ENCODE data around the gene DICER1.

The DICER1 gene

DNA sequence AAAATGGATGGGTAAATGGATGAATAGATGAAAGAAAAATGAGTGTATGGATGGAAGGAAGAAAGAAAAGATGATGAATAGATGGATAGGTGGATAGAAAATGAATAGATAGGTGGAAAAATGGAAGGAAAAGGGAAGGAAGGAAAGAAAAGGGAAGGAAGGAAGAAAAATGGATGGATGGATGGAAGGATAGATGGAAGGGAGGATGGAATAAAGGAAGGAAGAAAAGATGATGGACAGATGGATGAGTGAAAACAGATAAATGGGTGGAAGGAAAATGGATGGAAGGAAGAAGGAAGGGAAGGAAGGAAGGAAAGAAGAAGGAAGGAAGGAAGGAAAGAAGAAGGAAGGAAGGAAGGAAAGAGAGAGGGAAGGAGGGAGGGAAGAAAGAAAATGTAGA, 107.4 kb downstream of the DICER1 start:
- Histone ChIP-seq H4K20me1 (ENCODE audit: insufficient read depth, low read length, poor library complexity, severe bottlenecking) (no peaks in the 10 kb centered on the region), H3K9me3 (ENCODE audit: insufficient read depth, low read depth, low read length) (no peaks in the 10 kb centered on the region; the same call in 1 of the 2 replicates), H3K79me2 (ENCODE audit: insufficient read depth, low read length) (no peaks in the 10 kb centered on the region), H3K4me3 (ENCODE audit: low read length, poor library complexity, severe bottlenecking) (no peak overlapping the region), H3K27me3 (ENCODE audit: insufficient read depth, low read length, poor library complexity, severe bottlenecking) (no peaks in the 10 kb centered on the region), H3K9ac (ENCODE audit: low read depth, low read length, poor library complexity, severe bottlenecking) (no peak overlapping the region), H3K36me3 (ENCODE audit: insufficient read depth, low read length) (no peaks in the 10 kb centered on the region), H3F3A (ENCODE audit: low read depth) (no peaks in the 10 kb centered on the region), H3K4me2 (ENCODE audit: low read depth, low read length, poor library complexity, severe bottlenecking) (no peak overlapping the region), H3K9me2 (replicated peaks; ENCODE audit: low read depth, low read length) (no peaks in the 10 kb centered on the region), H3K4me1 (ENCODE audit: insufficient read depth, low read length, poor library complexity, severe bottlenecking) (no peaks in the 10 kb centered on the region), H2AFZ (ENCODE audit: low read length) (no peak overlapping the region)
- TF ChIP-seq EZH2phosphoT487 (IDR thresholded peaks at IDR 0.05; ENCODE audit: borderline replicate concordance): no peak
- TF ChIP-seq, protein P1, sequence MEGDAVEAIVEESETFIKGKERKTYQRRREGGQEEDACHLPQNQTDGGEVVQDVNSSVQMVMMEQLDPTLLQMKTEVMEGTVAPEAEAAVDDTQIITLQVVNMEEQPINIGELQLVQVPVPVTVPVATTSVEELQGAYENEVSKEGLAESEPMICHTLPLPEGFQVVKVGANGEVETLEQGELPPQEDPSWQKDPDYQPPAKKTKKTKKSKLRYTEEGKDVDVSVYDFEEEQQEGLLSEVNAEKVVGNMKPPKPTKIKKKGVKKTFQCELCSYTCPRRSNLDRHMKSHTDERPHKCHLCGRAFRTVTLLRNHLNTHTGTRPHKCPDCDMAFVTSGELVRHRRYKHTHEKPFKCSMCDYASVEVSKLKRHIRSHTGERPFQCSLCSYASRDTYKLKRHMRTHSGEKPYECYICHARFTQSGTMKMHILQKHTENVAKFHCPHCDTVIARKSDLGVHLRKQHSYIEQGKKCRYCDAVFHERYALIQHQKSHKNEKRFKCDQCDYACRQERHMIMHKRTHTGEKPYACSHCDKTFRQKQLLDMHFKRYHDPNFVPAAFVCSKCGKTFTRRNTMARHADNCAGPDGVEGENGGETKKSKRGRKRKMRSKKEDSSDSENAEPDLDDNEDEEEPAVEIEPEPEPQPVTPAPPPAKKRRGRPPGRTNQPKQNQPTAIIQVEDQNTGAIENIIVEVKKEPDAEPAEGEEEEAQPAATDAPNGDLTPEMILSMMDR (conservative IDR thresholded peaks at IDR 0.05; ENCODE audit: low read length): no peak

DNA sequence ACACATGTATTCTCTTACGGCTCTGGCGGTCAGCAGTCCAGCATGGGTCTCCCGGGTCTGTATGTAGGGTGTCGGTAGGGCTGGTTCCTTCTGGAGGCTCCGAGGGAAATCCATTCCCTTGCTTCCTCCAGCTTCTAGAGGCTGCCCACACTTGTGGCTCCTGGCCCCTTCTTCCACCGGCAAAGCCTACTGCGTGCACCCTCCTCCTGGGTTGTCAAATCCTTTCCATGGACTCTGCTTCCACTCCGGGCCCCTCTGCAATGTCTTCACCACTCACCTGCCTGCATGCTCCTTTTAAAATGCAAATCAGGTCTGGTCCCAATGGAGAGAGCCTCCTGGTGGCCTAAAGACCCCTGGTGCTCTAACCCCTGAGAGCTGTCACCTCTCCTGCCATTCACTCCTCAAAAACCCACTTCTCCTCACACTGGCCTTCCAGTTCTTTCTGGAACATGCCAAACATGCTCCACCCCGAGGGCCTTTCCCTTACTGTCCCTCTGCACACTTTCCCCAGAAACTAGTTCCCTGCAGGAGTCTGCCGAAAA, 108.5 kb downstream of the DICER1 start:
- Histone ChIP-seq H3K27me3 (ENCODE audit: insufficient read depth, low read length, poor library complexity, severe bottlenecking) (no peaks in the 10 kb centered on the region), H3K4me3 (ENCODE audit: low read length, poor library complexity, severe bottlenecking) (no peak overlapping the region)

DNA sequence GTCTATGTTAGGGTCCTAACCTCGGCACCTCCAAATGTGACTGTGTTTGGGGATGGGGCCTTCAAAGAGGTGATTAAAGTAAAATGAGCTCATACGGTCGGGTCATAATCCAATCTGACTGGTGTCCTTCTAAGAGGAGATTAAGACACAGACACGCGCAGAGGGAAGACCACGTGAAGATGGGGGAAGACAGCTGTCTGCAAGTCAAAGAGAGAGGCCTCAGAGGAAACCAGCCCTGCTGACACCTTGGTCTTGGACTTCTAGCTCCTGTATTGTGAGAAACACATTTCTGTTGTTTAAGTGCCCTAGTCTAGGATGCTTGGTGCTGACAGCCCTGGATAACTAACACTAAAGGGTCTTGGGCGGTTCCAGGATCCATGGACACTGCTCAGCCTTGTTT, 109.6 kb downstream of the DICER1 start:
- TF ChIP-seq EZH2phosphoT487 (IDR thresholded peaks at IDR 0.05; ENCODE audit: borderline replicate concordance): no peak
- TF ChIP-seq, protein P1 (conservative IDR thresholded peaks at IDR 0.05; ENCODE audit: low read length): no peak
- Histone ChIP-seq H3K4me3 (ENCODE audit: low read length, poor library complexity, severe bottlenecking) (no peak overlapping the region), H4K20me1 (ENCODE audit: insufficient read depth, low read length, poor library complexity, severe bottlenecking) (no peaks in the 10 kb centered on the region), H3K9ac (ENCODE audit: low read depth, low read length, poor library complexity, severe bottlenecking) (no peak overlapping the region), H2AFZ (ENCODE audit: low read length) (no peak overlapping the region), H3K9me2 (replicated peaks; ENCODE audit: low read depth, low read length) (no peaks in the 10 kb centered on the region), H3K4me1 (ENCODE audit: insufficient read depth, low read length, poor library complexity, severe bottlenecking) (no peaks in the 10 kb centered on the region), H3K4me2 (ENCODE audit: low read depth, low read length, poor library complexity, severe bottlenecking) (no peak overlapping the region), H3K79me2 (ENCODE audit: insufficient read depth, low read length) (no peaks in the 10 kb centered on the region), H3F3A (ENCODE audit: low read depth) (no peaks in the 10 kb centered on the region), H3K27me3 (ENCODE audit: insufficient read depth, low read length, poor library complexity, severe bottlenecking) (no peaks in the 10 kb centered on the region), H3K9me3 (ENCODE audit: insufficient read depth, low read depth, low read length) (no peaks in the 10 kb centered on the region; the same call in 1 of the 2 replicates), H3K36me3 (ENCODE audit: insufficient read depth, low read length) (no peaks in the 10 kb centered on the region)

More for the DNA sequence above, 108.5 kb downstream of the DICER1 start:
- Histone ChIP-seq H3K9ac (ENCODE audit: low read depth, low read length, poor library complexity, severe bottlenecking) (no peak overlapping the region), H3K9me2 (replicated peaks; ENCODE audit: low read depth, low read length) (no peaks in the 10 kb centered on the region), H3K4me2 (ENCODE audit: low read depth, low read length, poor library complexity, severe bottlenecking) (no peak overlapping the region), H4K20me1 (ENCODE audit: insufficient read depth, low read length, poor library complexity, severe bottlenecking) (no peaks in the 10 kb centered on the region), H3F3A (ENCODE audit: low read depth) (no peaks in the 10 kb centered on the region), H3K36me3 (ENCODE audit: insufficient read depth, low read length) (no peaks in the 10 kb centered on the region), H3K9me3 (ENCODE audit: insufficient read depth, low read depth, low read length) (no peaks in the 10 kb centered on the region; the same call in 1 of the 2 replicates), H3K4me1 (ENCODE audit: insufficient read depth, low read length, poor library complexity, severe bottlenecking) (no peaks in the 10 kb centered on the region), H2AFZ (ENCODE audit: low read length) (no peak overlapping the region), H3K79me2 (ENCODE audit: insufficient read depth, low read length) (no peaks in the 10 kb centered on the region)
- no peak for TF ChIP-seq EZH2phosphoT487 (IDR thresholded peaks at IDR 0.05; ENCODE audit: borderline replicate concordance)
- TF ChIP-seq, protein P1 (conservative IDR thresholded peaks at IDR 0.05; ENCODE audit: low read length): no peak

Measured in Loucy (cell line).